SH-SY5Y (cell line): ENCODE data around the gene GALNT5.

Experiments
- GATA2 ChIP-seq: IDR thresholded peaks from 2 replicates; pipeline ENCODE4 v1.6.1; 2011; ENCODE audit warnings: mild to moderate bottlenecking, low read depth, low read length
- GATA3 ChIP-seq: IDR thresholded peaks from 2 replicates; pipeline ENCODE4 v1.6.1; 2011; ENCODE audit warnings: low read depth, mild to moderate bottlenecking, low read length, moderate library complexity

Gene GALNT5

DNA sequence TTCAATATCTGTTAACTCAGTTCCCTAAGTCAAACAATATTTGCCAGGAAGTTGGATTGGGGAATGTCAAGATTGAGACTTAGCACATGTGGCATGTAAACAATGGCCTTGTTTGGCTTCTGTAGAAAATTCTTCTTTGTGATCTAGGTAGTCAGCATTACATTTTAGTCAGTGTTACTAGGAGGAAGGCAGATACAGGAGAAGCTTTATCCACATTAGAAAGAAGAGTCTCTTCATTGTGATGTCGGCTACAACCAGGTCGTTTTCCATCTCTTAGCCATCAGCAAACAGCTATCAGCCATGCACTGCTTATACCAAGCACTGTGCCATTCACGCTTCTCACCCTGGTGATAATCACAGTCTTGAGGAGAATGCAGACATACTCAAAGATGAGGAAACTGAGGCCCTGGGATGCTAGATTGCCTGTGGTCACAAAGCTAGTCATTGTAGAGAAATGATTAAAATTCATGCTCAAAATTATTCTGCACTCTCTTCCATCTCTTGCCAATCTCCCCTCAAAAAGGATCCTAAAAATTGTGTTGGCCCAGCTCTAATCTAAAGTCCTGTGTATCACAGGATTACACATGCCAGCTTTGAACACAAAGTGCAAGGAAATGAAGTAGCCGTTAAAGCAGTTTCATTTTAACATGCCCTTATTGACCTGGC is 3.2 kb downstream of the GALNT5 start:
- TF ChIP-seq GATA2 (no peak), GATA3 (no peak)

GRCh38 chr2:157261199-157261782 is 3.8 kb downstream of the GALNT5 start:
- TF ChIP-seq GATA2: no peak
- no peak for TF ChIP-seq GATA3

DNA sequence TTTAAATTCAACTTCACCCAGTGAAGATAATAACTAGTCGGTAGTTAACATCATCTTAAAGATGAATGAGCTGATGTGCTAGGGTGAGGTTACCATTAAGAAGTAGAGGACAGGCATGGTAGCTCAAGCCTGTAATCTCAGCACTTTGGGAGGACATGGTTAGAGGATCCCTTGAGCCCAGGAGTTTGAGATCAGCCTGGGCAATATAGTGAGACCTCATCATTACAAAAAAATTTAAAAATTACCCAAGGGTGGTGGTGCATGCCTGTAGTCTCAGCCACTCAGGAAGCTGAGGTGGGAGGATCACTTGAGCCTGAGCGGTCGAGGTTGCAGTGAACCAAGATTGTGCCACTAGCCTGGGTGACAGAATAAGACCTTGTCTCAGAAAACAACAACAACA is 4.7 kb downstream of the GALNT5 start:
- TF ChIP-seq GATA3 (no peak), GATA2 (no peak)

DNA sequence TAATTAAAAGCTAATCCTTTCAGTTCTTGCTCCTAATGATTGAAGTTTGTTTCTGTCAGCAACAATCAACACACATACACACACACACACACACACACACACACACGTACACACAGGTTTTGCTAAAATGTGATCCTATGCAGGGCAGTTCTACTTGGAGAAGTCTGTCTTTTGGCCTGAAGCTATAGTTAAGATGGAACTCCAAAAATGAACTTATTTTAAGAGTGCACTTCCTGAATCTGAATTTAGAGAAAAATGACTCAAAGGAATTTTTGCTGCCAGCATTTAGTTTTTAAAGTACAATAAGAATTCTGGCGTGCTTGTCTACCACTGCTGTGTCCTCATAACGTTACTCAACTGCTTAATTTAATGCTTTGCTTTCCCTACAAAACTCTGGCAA is 6.6 kb downstream of the GALNT5 start:
- TF ChIP-seq GATA3 (no peak), GATA2 (no peak)

DNA sequence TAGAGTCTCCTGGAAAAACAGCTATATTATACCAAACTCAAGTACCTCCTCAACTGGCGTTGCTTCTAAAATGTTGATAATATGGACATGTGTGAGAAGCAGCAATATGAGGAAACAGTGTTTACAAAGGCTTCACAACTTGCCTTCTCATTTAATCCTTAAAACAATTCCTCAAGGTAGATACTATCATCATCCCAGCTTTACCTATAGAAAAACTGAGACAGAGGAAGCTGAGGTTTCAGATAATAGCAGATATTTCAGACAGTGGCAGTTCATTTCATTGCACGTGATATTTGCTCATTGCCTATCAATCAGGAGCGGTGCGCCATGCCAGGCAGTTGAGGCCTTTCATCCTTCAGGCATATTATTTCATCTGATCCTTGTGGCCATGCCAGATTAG is 8.3 kb downstream of the GALNT5 start:
- TF ChIP-seq GATA2 (no peak), GATA3 (no peak)

GRCh38 chr2:157267476-157267875 is 10.0 kb downstream of the GALNT5 start:
- TF ChIP-seq GATA3 (no peak), GATA2 (no peak)

DNA sequence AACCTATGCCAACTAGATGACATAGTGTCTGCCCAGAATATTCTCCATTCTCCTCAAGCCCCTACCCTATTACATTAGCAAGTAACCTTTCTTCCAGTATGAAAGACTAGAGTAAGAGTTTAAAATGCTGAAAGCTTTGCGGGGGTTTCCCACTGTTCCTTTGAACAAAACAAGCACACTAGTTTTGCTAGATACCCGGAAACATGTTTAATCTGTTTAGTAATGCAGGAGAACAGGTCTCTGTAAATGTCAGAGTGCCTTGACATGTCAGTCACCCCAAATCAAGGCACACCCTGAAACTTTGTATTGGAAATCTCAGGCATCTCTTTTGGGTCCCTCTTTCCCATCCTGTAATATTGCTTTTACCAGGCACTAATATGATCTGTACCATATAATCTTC is 11.6 kb downstream of the GALNT5 start:
- TF ChIP-seq GATA3 (no peak), GATA2 (no peak)

- TF ChIP-seq GATA3 (no peak), GATA2 (no peak)
Measured at GRCh38 chr2:157269922-157270321, 12.4 kb downstream of the GALNT5 start.

GRCh38 chr2:157271590-157272203 is 14.2 kb downstream of the GALNT5 start:
- TF ChIP-seq GATA3: no peak
- TF ChIP-seq GATA2: no peak

- TF ChIP-seq GATA2: no peak
- TF ChIP-seq GATA3: no peak
Measured at GRCh38 chr2:157281316-157281715, 23.8 kb downstream of the GALNT5 start.

GRCh38 chr2:157283468-157283867 is 26.0 kb downstream of the GALNT5 start:
- TF ChIP-seq GATA3: no peak
- TF ChIP-seq GATA2: no peak

- no peak for TF ChIP-seq GATA3
- no peak for TF ChIP-seq GATA2
Measured at GRCh38 chr2:157287160-157287559, 29.7 kb downstream of the GALNT5 start.

GRCh38 chr2:157290525-157290924 is 33.0 kb downstream of the GALNT5 start:
- TF ChIP-seq GATA2 (no peak), GATA3 (no peak)

DNA sequence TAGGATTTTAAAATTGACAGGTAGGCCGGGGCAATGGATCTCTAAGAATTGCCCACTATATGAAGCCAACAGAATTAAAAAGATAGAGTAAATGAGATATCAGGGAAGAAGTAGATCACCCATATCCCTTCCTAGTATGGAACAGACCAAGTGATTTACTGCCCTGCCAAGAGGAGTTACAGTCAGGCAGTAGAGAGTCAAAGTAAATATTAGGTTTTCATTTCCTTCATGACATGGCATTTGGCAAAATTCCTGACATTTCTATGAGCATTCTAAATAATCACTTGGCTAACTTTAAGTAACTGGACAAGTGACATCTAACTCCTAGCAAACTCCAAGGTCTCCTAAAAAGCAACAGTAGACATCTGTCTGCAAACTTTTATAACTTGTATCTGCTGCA is 33.5 kb downstream of the GALNT5 start:
- TF ChIP-seq GATA3: no peak
- TF ChIP-seq GATA2: no peak

- TF ChIP-seq GATA3: no peak
- TF ChIP-seq GATA2: no peak
Measured at GRCh38 chr2:157292853-157293252, 35.3 kb downstream of the GALNT5 start.

GRCh38 chr2:157296490-157296889 is 39.0 kb downstream of the GALNT5 start:
- TF ChIP-seq GATA2 (no peak), GATA3 (no peak)
